ENCODE data around the gene KRTAP21-3.
"Not testable (repeated sequence)": the region's sequence is repeated elsewhere in the genome, so short reads cannot be mapped to it uniquely, and the experiment has no call there.

KRTAP21-3 gene

GRCh38 chr21:30718239-30718909 lies at the start of gene KRTAP21-3:
TSS of gene KRTAP21-3 (minus strand) at chr21:30718777. CDS start at chr21:30718759, 18 bp downstream.
- DNase-seq (ENCODE audit: low read depth, low spot score), result no peak
- Histone ChIP-seq H3K36me3 (ENCODE audit: insufficient read depth, low read length) (no peaks in the 10 kb centered on the region), H3K4me3 (no peak within 1 kb of the TSS), H3K9me3 (ENCODE audit: low read depth, low read length) (no peaks in the 10 kb centered on the region), H3K27ac (no peak within 1 kb of the TSS), H3K9ac (ENCODE audit: insufficient read length) (no peak within 1 kb of the TSS)
- TF ChIP-seq FOXP2 (optimal IDR thresholded peaks at IDR 0.05; ENCODE audit: control extremely low read depth, extremely low read length, insufficient read depth) (no peak), EZH2 (IDR thresholded peaks at IDR 0.05) (no peak), POLR2AphosphoS5 (IDR thresholded peaks at IDR 0.05; ENCODE audit: borderline replicate concordance, low read depth, low read length) (no peak)

GRCh38 chr21:30760776-30761175 lies 42.2 kb upstream of the KRTAP21-3 start:
- no peak for TF ChIP-seq FOXP2 (optimal IDR thresholded peaks at IDR 0.05; ENCODE audit: control extremely low read depth, extremely low read length, insufficient read depth)
- TF ChIP-seq POLR2AphosphoS5 (IDR thresholded peaks at IDR 0.05; ENCODE audit: borderline replicate concordance, low read depth, low read length), result no peak
- no peak for TF ChIP-seq EZH2 (IDR thresholded peaks at IDR 0.05)
- H3K27ac ChIP-seq, result no peak overlapping the region
- DNase-seq (ENCODE audit: low read depth, low spot score), result no peak
- H3K9me3 ChIP-seq (ENCODE audit: low read depth, low read length), result no peaks in the 10 kb centered on the region
- no peaks in the 10 kb centered on the region for H3K36me3 ChIP-seq (ENCODE audit: insufficient read depth, low read length)
- H3K4me3 ChIP-seq, result no peak overlapping the region
- no peak overlapping the region for H3K9ac ChIP-seq (ENCODE audit: insufficient read length)

DNA sequence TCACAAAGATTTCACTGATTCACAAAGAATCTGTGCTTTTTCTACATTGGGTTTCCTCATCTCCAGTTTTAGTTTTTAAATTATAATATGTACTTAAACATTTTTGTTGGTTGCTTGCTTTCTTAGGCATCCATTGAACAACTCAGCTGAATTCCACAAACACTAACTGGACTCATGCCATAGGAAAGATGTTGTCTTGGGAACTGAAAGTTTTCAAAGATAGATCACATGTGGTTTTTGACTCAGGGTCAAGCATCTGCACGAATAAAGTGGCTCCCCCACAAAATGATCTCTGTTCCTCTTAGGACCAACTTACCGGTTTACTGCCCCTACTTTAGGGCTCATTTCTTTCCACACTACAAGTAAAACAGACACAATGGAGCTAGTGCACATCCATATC lies 39.7 kb upstream of the KRTAP21-3 start:
- TF ChIP-seq EZH2 (IDR thresholded peaks at IDR 0.05) (no peak), POLR2AphosphoS5 (IDR thresholded peaks at IDR 0.05; ENCODE audit: borderline replicate concordance, low read depth, low read length) (no peak), FOXP2 (optimal IDR thresholded peaks at IDR 0.05; ENCODE audit: control extremely low read depth, extremely low read length, insufficient read depth) (no peak)
- Histone ChIP-seq H3K27ac (no peak overlapping the region), H3K9ac (ENCODE audit: insufficient read length) (no peak overlapping the region), H3K9me3 (ENCODE audit: low read depth, low read length) (no peaks in the 10 kb centered on the region), H3K4me3 (no peak overlapping the region), H3K36me3 (ENCODE audit: insufficient read depth, low read length) (no peaks in the 10 kb centered on the region)
- no peak for DNase-seq (ENCODE audit: low read depth, low spot score)

DNA sequence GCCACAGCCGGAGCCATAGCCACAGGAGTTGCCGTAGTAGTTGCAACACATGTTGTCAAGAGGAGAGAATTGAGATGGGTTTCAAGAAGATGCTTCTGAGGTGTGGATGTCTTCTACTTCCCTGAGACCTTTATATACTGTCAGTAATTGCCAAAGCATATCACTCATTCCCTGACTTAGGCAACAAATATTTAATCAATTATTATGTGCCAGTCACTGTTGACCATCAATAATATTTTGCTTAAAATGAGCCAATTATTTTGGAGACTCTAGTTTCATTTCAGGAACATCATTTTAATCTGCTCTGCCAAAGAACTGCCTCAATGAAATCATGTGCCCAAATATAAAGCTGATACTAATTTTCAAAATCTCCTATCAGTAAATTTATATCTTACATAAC lies 36.8 kb upstream of the KRTAP21-3 start, which contains the start of gene KRTAP21-1:
TSS of gene KRTAP21-1 (minus strand) at position 101 of the 400 bp plus-strand sequence. CDS start at position 51, 50 bp downstream.
- H3K9ac ChIP-seq (ENCODE audit: insufficient read length); H3K4me3 ChIP-seq; DNase-seq (ENCODE audit: low read depth, low spot score); H3K27ac ChIP-seq; H3K9me3 ChIP-seq (ENCODE audit: low read depth, low read length); H3K36me3 ChIP-seq (ENCODE audit: insufficient read depth, low read length): not testable (repeated sequence)

GRCh38 chr21:30747159-30747558 lies 28.6 kb upstream of the KRTAP21-3 start, which contains the start of gene KRTAP21-2:
TSS of gene KRTAP21-2 (minus strand) at chr21:30747259. CDS start at chr21:30747202, 57 bp downstream.
- Histone ChIP-seq H3K4me3 (no peak within 1 kb of the TSS), H3K9ac (ENCODE audit: insufficient read length) (no peak within 1 kb of the TSS), H3K9me3 (ENCODE audit: low read depth, low read length) (no peaks in the 10 kb centered on the region), H3K27ac (no peak within 1 kb of the TSS), H3K36me3 (ENCODE audit: insufficient read depth, low read length) (no peaks in the 10 kb centered on the region)
- no peak for TF ChIP-seq EZH2 (IDR thresholded peaks at IDR 0.05)
- TF ChIP-seq POLR2AphosphoS5 (IDR thresholded peaks at IDR 0.05; ENCODE audit: borderline replicate concordance, low read depth, low read length), result no peak
- TF ChIP-seq FOXP2 (optimal IDR thresholded peaks at IDR 0.05; ENCODE audit: control extremely low read depth, extremely low read length, insufficient read depth), result no peak
- DNase-seq (ENCODE audit: low read depth, low spot score), result no peak

DNA sequence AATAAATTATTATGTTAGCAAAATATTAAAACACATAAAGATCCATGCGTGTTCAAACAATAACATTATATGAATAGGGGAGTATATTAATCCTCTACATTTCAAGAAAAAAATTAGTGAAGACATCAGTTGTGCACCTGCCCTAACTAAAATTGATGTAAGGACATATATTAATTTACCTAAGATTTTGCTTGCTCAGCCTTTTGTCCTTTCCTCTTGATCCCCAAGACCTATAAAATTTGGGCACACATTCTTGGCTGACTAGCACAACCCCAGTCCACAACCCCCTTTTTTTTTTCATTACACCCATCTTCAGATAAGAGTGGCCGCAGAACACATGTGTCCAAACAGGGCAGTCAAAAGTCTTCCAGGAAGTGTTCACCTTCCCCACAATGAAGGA lies 21.9 kb upstream of the KRTAP21-3 start:
- H3K4me3 ChIP-seq, result no peak overlapping the region
- no peak overlapping the region for H3K9ac ChIP-seq (ENCODE audit: insufficient read length)
- DNase-seq (ENCODE audit: low read depth, low spot score), result no peak
- no peaks in the 10 kb centered on the region for H3K36me3 ChIP-seq (ENCODE audit: insufficient read depth, low read length)
- H3K27ac ChIP-seq, result no peak overlapping the region
- H3K9me3 ChIP-seq (ENCODE audit: low read depth, low read length), result no peaks in the 10 kb centered on the region
- no peak for TF ChIP-seq POLR2AphosphoS5 (IDR thresholded peaks at IDR 0.05; ENCODE audit: borderline replicate concordance, low read depth, low read length)
- no peak for TF ChIP-seq EZH2 (IDR thresholded peaks at IDR 0.05)
- no peak for TF ChIP-seq FOXP2 (optimal IDR thresholded peaks at IDR 0.05; ENCODE audit: control extremely low read depth, extremely low read length, insufficient read depth)

GRCh38 chr21:30733026-30733425 lies 14.4 kb upstream of the KRTAP21-3 start:
- no peaks in the 10 kb centered on the region for H3K36me3 ChIP-seq (ENCODE audit: insufficient read depth, low read length)
- no peak for TF ChIP-seq EZH2 (IDR thresholded peaks at IDR 0.05)
- TF ChIP-seq FOXP2 (optimal IDR thresholded peaks at IDR 0.05; ENCODE audit: control extremely low read depth, extremely low read length, insufficient read depth), result no peak
- no peak for TF ChIP-seq POLR2AphosphoS5 (IDR thresholded peaks at IDR 0.05; ENCODE audit: borderline replicate concordance, low read depth, low read length)
- H3K4me3 ChIP-seq, result no peak overlapping the region
- no peaks in the 10 kb centered on the region for H3K9me3 ChIP-seq (ENCODE audit: low read depth, low read length)
- DNase-seq (ENCODE audit: low read depth, low spot score), result no peak
- no peak overlapping the region for H3K27ac ChIP-seq
- H3K9ac ChIP-seq (ENCODE audit: insufficient read length), result no peak overlapping the region

GRCh38 chr21:30726726-30727125 lies 8.1 kb upstream of the KRTAP21-3 start:
- H3K27ac ChIP-seq, result no peak overlapping the region
- H3K36me3 ChIP-seq (ENCODE audit: insufficient read depth, low read length), result no peaks in the 10 kb centered on the region
- no peak overlapping the region for H3K9ac ChIP-seq (ENCODE audit: insufficient read length)
- H3K9me3 ChIP-seq (ENCODE audit: low read depth, low read length), result no peaks in the 10 kb centered on the region
- H3K4me3 ChIP-seq, result no peak overlapping the region
- no peak for TF ChIP-seq POLR2AphosphoS5 (IDR thresholded peaks at IDR 0.05; ENCODE audit: borderline replicate concordance, low read depth, low read length)
- no peak for TF ChIP-seq FOXP2 (optimal IDR thresholded peaks at IDR 0.05; ENCODE audit: control extremely low read depth, extremely low read length, insufficient read depth)
- no peak for TF ChIP-seq EZH2 (IDR thresholded peaks at IDR 0.05)
- DNase-seq (ENCODE audit: low read depth, low spot score), result no peak

DNA sequence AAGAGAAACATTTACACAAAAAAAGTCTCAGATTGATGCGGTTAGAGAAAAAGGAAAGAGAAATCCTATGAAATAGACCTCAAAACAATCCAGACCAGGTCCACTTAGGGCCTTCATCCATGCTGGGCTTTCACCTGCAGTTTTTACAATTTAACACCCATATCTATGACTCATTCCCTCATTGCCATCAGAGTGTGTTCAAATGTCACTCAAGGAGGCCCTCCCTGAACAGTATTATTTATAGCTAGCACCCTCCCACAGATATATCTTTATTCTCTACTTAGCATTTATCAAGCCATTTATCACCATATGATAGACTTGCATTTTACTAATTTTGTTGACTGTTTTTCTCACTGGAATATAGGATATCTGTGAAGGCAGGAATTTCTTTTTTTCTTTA lies 824 bp upstream of the KRTAP21-3 start:
- Histone ChIP-seq H3K27ac (no peak overlapping the region), H3K4me3 (no peak overlapping the region), H3K36me3 (ENCODE audit: insufficient read depth, low read length) (no peaks in the 10 kb centered on the region), H3K9ac (ENCODE audit: insufficient read length) (no peak overlapping the region), H3K9me3 (ENCODE audit: low read depth, low read length) (no peaks in the 10 kb centered on the region)
- DNase-seq (ENCODE audit: low read depth, low spot score), result no peak
- no peak for TF ChIP-seq FOXP2 (optimal IDR thresholded peaks at IDR 0.05; ENCODE audit: control extremely low read depth, extremely low read length, insufficient read depth)
- TF ChIP-seq EZH2 (IDR thresholded peaks at IDR 0.05), result no peak
- TF ChIP-seq POLR2AphosphoS5 (IDR thresholded peaks at IDR 0.05; ENCODE audit: borderline replicate concordance, low read depth, low read length), result no peak
